H1 (cell line): Measurements from ENCODE around the gene TBK1. TPM values are rescaled to one million over a fixed set of nuclear protein-coding genes. Genes with fewer than 3 reads are reported as not detected.

Source experiments
- CTCF ChIA-PET: fragments of 300-600 bp; sonication (Branson Sonifier 250); formaldehyde crosslinking; loops from one replicate; lab custom pipeline; 2021; ENCODE audit not compliant: partially characterized antibody; lab: Charles Lee
- POLR2A ChIA-PET: fragments of 300-600 bp; sonication (Branson Sonifier 250); formaldehyde crosslinking; loops from one replicate; lab custom pipeline; 2021; ENCODE audit warnings: inconsistent platforms; ENCODE audit not compliant: partially characterized antibody; lab: Charles Lee
- DNase-seq, 2 experiments: peaks; one replicate each; pipeline versions ENCODE4 v3.0.0 to v3.0.0-alpha.2; 2010 to 2022; ENCODE audit warnings: low spot score in 2 of 2, low read depth in 1 of 2, mixed read lengths in 1 of 2
- FAIRE-seq: peaks from 2 replicates; lab custom pipeline; 2011; peaks lifted over from hg19 to GRCh38; lab: Jason Lieb, UNC
- H2AFZ ChIP-seq: 2 replicates; pipeline ENCODE4 v1.8.1; 2012; ENCODE audit warnings: low read length, inconsistent platforms
- H2AK5ac ChIP-seq: 2 replicates; pipeline ENCODE4 v1.6.1; 2013; ENCODE audit warnings: low read depth, low read length
- H2BK120ac ChIP-seq: replicated peaks from 2 replicates; pipeline ENCODE3; 2013; ENCODE audit warnings: low read depth, low read length, inconsistent platforms
- H2BK12ac ChIP-seq: 2 replicates; pipeline ENCODE4 v1.6.1; 2013; ENCODE audit warnings: low read depth, low read length
- H2BK15ac ChIP-seq: 2 replicates; pipeline ENCODE4 v1.6.1; 2013; ENCODE audit warnings: low read length
- H2BK20ac ChIP-seq: 2 replicates; pipeline ENCODE4 v1.6.1; 2013; ENCODE audit warnings: low read length
- H2BK5ac ChIP-seq: 2 replicates; pipeline ENCODE4 v1.6.1; 2013; ENCODE audit warnings: low read depth, low read length
- H3K14ac ChIP-seq: 2 replicates; pipeline ENCODE4 v1.6.1; 2013; ENCODE audit warnings: inconsistent platforms; ENCODE audit not compliant: insufficient read length
- H3K18ac ChIP-seq: 2 replicates; pipeline ENCODE4 v1.6.1; 2013; ENCODE audit warnings: low read length; ENCODE audit errors: extremely low read depth
- H3K23ac ChIP-seq: 2 replicates; pipeline ENCODE4 v1.6.1; 2013; ENCODE audit warnings: inconsistent platforms; ENCODE audit not compliant: insufficient read length
- H3K23me2 ChIP-seq: 2 replicates; pipeline ENCODE4 v1.6.1; 2013; ENCODE audit warnings: low read depth, low read length
- H3K27ac ChIP-seq: 2 replicates; pipeline ENCODE4 v1.6.1; 2011; ENCODE audit warnings: low read depth, low read length, inconsistent platforms
- H3K27me3 ChIP-seq, 4 experiments: replicated peaks in 1 of 4; 1 replicate in 1 of 4; 2 replicates in 3 of 4; pipeline versions ENCODE4 v1.6.1 to v1.8.1; 2011 to 2013; ENCODE audit warnings: low read length in 3 of 4, mild to moderate bottlenecking in 3 of 4, inconsistent platforms in 2 of 4, mixed read lengths in 2 of 4, moderate library complexity in 1 of 4; ENCODE audit not compliant: control insufficient read depth in 3 of 4, insufficient read depth in 3 of 4; ENCODE audit errors: extremely low read depth in 1 of 4
- H3K36me3 ChIP-seq, 4 experiments: 2 replicates each; pipeline versions ENCODE4 v1.6.1 to v1.8.1; 2011 to 2013; ENCODE audit warnings: mild to moderate bottlenecking in 4 of 4, low read length in 3 of 4, moderate library complexity in 2 of 4, control low read depth in 1 of 4, inconsistent platforms in 1 of 4; ENCODE audit not compliant: insufficient read depth in 4 of 4, control insufficient read depth in 2 of 4
- H3K4ac ChIP-seq: replicated peaks from 2 replicates; pipeline ENCODE3; 2013; ENCODE audit warnings: low read length, low read depth, mixed read lengths, inconsistent platforms; ENCODE audit not compliant: insufficient read length
- H3K4me1 ChIP-seq, 4 experiments: replicated peaks in 1 of 4; 1 replicate in 1 of 4; 2 replicates in 3 of 4; pipeline versions ENCODE4 v1.6.1 to v1.8.1; 2011 to 2013; ENCODE audit warnings: low read length in 3 of 4, inconsistent platforms in 2 of 4, mixed read lengths in 1 of 4; ENCODE audit not compliant: insufficient read depth in 4 of 4, control insufficient read depth in 3 of 4
- H3K4me2 ChIP-seq, 2 experiments: 2 replicates each; pipeline versions ENCODE4 v1.6.1 to v1.8.1; 2011 to 2013; ENCODE audit warnings: low read depth in 2 of 2, low read length in 2 of 2, control low read depth in 1 of 2, inconsistent platforms in 1 of 2, mild to moderate bottlenecking in 1 of 2; ENCODE audit not compliant: insufficient read depth in 1 of 2
- H3K4me3 ChIP-seq, 4 experiments: fragments of 200-600, 300-600 bp in 1 of 4; sonication (generic), shearing (Covaris generic), sonication (Bioruptor Twin) in 1 of 4; 2 replicates each; pipeline versions ENCODE4 v1.5.1 to v1.8.1; 2011 to 2016; ENCODE audit warnings: low read length in 4 of 4, low read depth in 3 of 4, control low read depth in 2 of 4, inconsistent platforms in 2 of 4, mild to moderate bottlenecking in 2 of 4, mixed read lengths in 1 of 4, moderate library complexity in 1 of 4; ENCODE audit not compliant: insufficient read depth in 2 of 4; ENCODE audit errors: extremely low read depth in 1 of 4
- H3K56ac ChIP-seq: replicated peaks from 2 replicates; pipeline ENCODE3; 2013; ENCODE audit warnings: low read depth, mild to moderate bottlenecking, mixed read lengths, low read length, inconsistent platforms; ENCODE audit not compliant: insufficient read length
- H3K79me1 ChIP-seq: 2 replicates; pipeline ENCODE4 v1.6.1; 2013; ENCODE audit warnings: low read depth, low read length, control low read depth
- H3K79me2 ChIP-seq, 2 experiments: 2 replicates each; pipeline versions ENCODE4 v1.6.1 to v1.8.1; 2012 to 2013; ENCODE audit warnings: low read length in 2 of 2, mild to moderate bottlenecking in 2 of 2, inconsistent platforms in 1 of 2; ENCODE audit not compliant: insufficient read depth in 2 of 2, control insufficient read depth in 1 of 2
- H3K9ac ChIP-seq, 4 experiments: replicated peaks in 1 of 4; 1 replicate in 1 of 4; 2 replicates in 3 of 4; pipeline versions ENCODE4 v1.6.1 to v1.8.1; 2011 to 2013; ENCODE audit warnings: low read depth in 3 of 4, low read length in 3 of 4, control low read depth in 2 of 4, mild to moderate bottlenecking in 2 of 4, moderate library complexity in 2 of 4, inconsistent platforms in 1 of 4; ENCODE audit errors: extremely low read depth in 1 of 4
- H3K9me3 ChIP-seq, 2 experiments: 2 replicates each; pipeline versions ENCODE4 v1.6.1 to v1.8.1; 2012 to 2013; ENCODE audit warnings: mild to moderate bottlenecking in 2 of 2, moderate library complexity in 2 of 2, control low read depth in 1 of 2, inconsistent platforms in 1 of 2, low read depth in 1 of 2, low read length in 1 of 2, mixed read lengths in 1 of 2; ENCODE audit not compliant: insufficient read depth in 2 of 2
- H4K20me1 ChIP-seq, 2 experiments: replicated peaks in 1 of 2; 2 replicates each; pipeline versions ENCODE3 to v1.8.1; 2011 to 2013; ENCODE audit warnings: inconsistent platforms in 2 of 2, low read length in 2 of 2, mild to moderate bottlenecking in 1 of 2; ENCODE audit not compliant: insufficient read depth in 2 of 2, control insufficient read depth in 1 of 2
- H4K5ac ChIP-seq: 2 replicates; pipeline ENCODE4 v1.6.1; 2013; ENCODE audit warnings: low read length, low read depth, mixed read lengths, inconsistent platforms; ENCODE audit not compliant: insufficient read length
- H4K8ac ChIP-seq: 2 replicates; pipeline ENCODE4 v1.8.0; 2013; ENCODE audit warnings: mild to moderate bottlenecking, moderate library complexity, low read length, inconsistent platforms; ENCODE audit not compliant: insufficient read depth; ENCODE audit errors: extremely low read depth
- H4K91ac ChIP-seq: replicated peaks from 2 replicates; pipeline ENCODE3; 2013; ENCODE audit warnings: low read length, mixed read lengths, inconsistent platforms; ENCODE audit not compliant: insufficient read length
- FOSL1 ChIP-seq: IDR thresholded peaks from 2 replicates; pipeline ENCODE4 v1.6.1; 2011; ENCODE audit warnings: mild to moderate bottlenecking, low read depth, low read length, moderate library complexity; ENCODE audit not compliant: insufficient read depth
- JUND ChIP-seq: IDR thresholded peaks from 2 replicates; pipeline ENCODE4 v1.6.1; 2011; ENCODE audit warnings: mild to moderate bottlenecking, improper control_type of control experiment, low read length
- KDM5A ChIP-seq: fragments of 200-600 bp; IDR thresholded peaks from 2 replicates; pipeline ENCODE4 v1.7.1; 2012; ENCODE audit warnings: mild to moderate bottlenecking, low read length, inconsistent platforms, mixed read lengths
- NRF1 ChIP-seq: IDR thresholded peaks from 2 replicates; pipeline ENCODE4 v1.6.1; 2011; ENCODE audit warnings: mild to moderate bottlenecking, low read depth, low read length, improper control_type of control experiment
- RNF2 ChIP-seq: fragments of 200-900, 300-1000 bp; sonication (generic); IDR thresholded peaks from 2 replicates; pipeline ENCODE4 v1.7.1; 2016; ENCODE audit warnings: borderline replicate concordance, low read depth, mild to moderate bottlenecking, antibody characterized with exemption, low read length; ENCODE audit not compliant: poor library complexity, severe bottlenecking; ENCODE audit errors: missing control alignments
- TAF7 ChIP-seq: optimal IDR thresholded peaks from 2 replicates; pipeline ENCODE3; 2011; ENCODE audit warnings: low read depth, mild to moderate bottlenecking, inconsistent platforms, low read length, moderate library complexity, borderline replicate concordance
- TCF12 ChIP-seq: IDR thresholded peaks from 2 replicates; pipeline ENCODE4 v1.6.1; 2011; ENCODE audit warnings: low read depth, mild to moderate bottlenecking, low read length
- polyA plus RNA-seq, 7 experiments: library from polyadenylated mRNA; depleted of rRNA in 3 of 7; stranded (reverse) in 5 of 7; unstranded in 2 of 7; fragments of >200 nt in 5 of 7; fragments of 200-250 nt in 2 of 7; gene quantifications; 1 replicate in 5 of 7; 2 replicates in 1 of 7; 4 replicates in 1 of 7; pipeline versions ENCODE4 v1.2.1 to v1.2.3, GENCODE V29; 2011 to 2013; ENCODE audit warnings: missing spikeins in 2 of 7, mixed read lengths in 2 of 7
- total RNA-seq: library from RNA; stranded (reverse); fragmentation: NEBNext Ultra II Directional; extraction: Animal tissue kit (Norgen Biotek cat#: 25700); gene quantifications from 2 replicates; pipeline ENCODE4 v1.2.1, GENCODE V29; 2021
- TF ChIP-seq, protein P1 (sequence below), 3 experiments: IDR thresholded peaks; 1 replicate in 2 of 3; 2 replicates in 1 of 3; pipeline versions ENCODE4 v1.5.1 to v1.6.1; 2011; ENCODE audit warnings: low read length in 3 of 3, mild to moderate bottlenecking in 3 of 3, inconsistent platforms in 2 of 3, low read depth in 1 of 3, moderate library complexity in 1 of 3; ENCODE audit not compliant: insufficient read depth in 1 of 3; ENCODE audit errors: control extremely low read depth in 1 of 3
- TF ChIP-seq, protein P2 (sequence below): IDR thresholded peaks from 2 replicates; pipeline ENCODE4 v1.6.1; 2011; ENCODE audit warnings: low read depth, mild to moderate bottlenecking, low read length; ENCODE audit not compliant: insufficient read depth

TBK1 gene
- total and polyA plus RNA-seq, 2 of the 8 experiments (the other 6 are each of a cell fraction or from before 2014, with no cell fraction given): 5.3 to 20.4 TPM

DNA sequence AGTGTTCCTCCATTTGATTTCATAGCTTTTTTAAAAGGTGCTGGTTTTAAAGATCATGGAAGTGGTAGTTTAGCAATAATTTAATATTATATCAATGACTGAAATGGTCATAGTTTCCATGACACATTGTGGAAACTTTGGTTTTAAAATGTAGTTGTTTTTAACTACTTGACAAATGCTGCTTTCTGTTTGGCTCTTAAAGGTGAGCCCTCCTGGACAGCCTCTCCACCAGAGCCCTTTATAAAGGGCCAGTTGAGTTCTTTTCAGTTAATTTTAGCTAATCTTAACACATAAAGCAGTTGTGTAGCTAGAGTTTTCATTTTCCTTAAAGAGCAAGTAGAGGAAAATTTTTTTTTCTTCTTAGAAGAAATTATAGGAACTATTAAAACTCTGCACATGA is 33.7 kb upstream of the TBK1 start:
- ChIA-PET CTCF (no interaction called here), POLR2A (interaction anchor here (1.0 to 2.5 kb wide), 9 partner anchors 9 to 29 kb away, joined by 3 to 11 read pairs (median 6); partner anchors contain the start of gene XPOT)
- H2BK120ac ChIP-seq: no peak overlapping the region
- H2AFZ ChIP-seq: no peak overlapping the region
- H3K79me2 ChIP-seq: peaks cover 0 to 4% of the 10 kb centered on the region in 2 experiments; a peak in 1 of 4 replicates
- no peak overlapping the region for H4K5ac ChIP-seq
- TF ChIP-seq TAF7 (no peak), NRF1 (no peak), KDM5A (no peak), TCF12 (no peak), FOSL1 (no peak), RNF2 (no peak), JUND (no peak)
- TF ChIP-seq, protein P1, sequence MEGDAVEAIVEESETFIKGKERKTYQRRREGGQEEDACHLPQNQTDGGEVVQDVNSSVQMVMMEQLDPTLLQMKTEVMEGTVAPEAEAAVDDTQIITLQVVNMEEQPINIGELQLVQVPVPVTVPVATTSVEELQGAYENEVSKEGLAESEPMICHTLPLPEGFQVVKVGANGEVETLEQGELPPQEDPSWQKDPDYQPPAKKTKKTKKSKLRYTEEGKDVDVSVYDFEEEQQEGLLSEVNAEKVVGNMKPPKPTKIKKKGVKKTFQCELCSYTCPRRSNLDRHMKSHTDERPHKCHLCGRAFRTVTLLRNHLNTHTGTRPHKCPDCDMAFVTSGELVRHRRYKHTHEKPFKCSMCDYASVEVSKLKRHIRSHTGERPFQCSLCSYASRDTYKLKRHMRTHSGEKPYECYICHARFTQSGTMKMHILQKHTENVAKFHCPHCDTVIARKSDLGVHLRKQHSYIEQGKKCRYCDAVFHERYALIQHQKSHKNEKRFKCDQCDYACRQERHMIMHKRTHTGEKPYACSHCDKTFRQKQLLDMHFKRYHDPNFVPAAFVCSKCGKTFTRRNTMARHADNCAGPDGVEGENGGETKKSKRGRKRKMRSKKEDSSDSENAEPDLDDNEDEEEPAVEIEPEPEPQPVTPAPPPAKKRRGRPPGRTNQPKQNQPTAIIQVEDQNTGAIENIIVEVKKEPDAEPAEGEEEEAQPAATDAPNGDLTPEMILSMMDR (IDR thresholded peaks at IDR 0.05; ENCODE audit: control extremely low read depth in 1 of 3, insufficient read depth in 1 of 3, low read depth in 1 of 3, low read length in 3 of 3): no peak
- TF ChIP-seq, protein P2, sequence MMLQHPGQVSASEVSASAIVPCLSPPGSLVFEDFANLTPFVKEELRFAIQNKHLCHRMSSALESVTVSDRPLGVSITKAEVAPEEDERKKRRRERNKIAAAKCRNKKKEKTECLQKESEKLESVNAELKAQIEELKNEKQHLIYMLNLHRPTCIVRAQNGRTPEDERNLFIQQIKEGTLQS: no peak
- H4K20me1 ChIP-seq: peaks cover 0 to 2% of the 10 kb centered on the region in 2 experiments
- H3K23ac ChIP-seq: no peak overlapping the region
- H2BK15ac ChIP-seq: no peak overlapping the region
- H4K8ac ChIP-seq: no peak overlapping the region
- H4K91ac ChIP-seq: no peak overlapping the region
- no peak overlapping the region for H3K4me2 ChIP-seq
- no peaks in the 10 kb centered on the region for H3K27me3 ChIP-seq
- no peak overlapping the region for H3K4me3 ChIP-seq
- FAIRE-seq (no peak), DNase-seq (no peak)
- no peak overlapping the region for H2BK5ac ChIP-seq
- no peak overlapping the region for H2BK12ac ChIP-seq
- H3K4ac ChIP-seq: no peak overlapping the region
- no peak overlapping the region for H3K14ac ChIP-seq
- H3K4me1 ChIP-seq: no peaks in the 10 kb centered on the region
- H3K23me2 ChIP-seq: no peaks in the 10 kb centered on the region
- H2BK20ac ChIP-seq: no peak overlapping the region
- peaks cover under 1% of the 10 kb centered on the region; the same call in 1 of the 2 replicates for H3K79me1 ChIP-seq
- no peak overlapping the region for H3K9ac ChIP-seq
- no peak overlapping the region for H2AK5ac ChIP-seq
- H3K9me3 ChIP-seq: no peaks in the 10 kb centered on the region
- no peak overlapping the region for H3K18ac ChIP-seq
- no peak overlapping the region for H3K56ac ChIP-seq
- H3K36me3 ChIP-seq: peaks cover 37 to 99% (median 70%) of the 10 kb centered on the region in 4 experiments
- no peak overlapping the region for H3K27ac ChIP-seq
